HG03378 (cell line): Measurements from ENCODE around the gene MIB2.
"Not testable (repeated sequence)": the region's sequence is repeated elsewhere in the genome, so short reads cannot be mapped to it uniquely, and the experiment has no call there.

Experiments
- ATAC-seq: cut with Tn5 transposase; IDR thresholded peaks from one replicate; pipeline ENCODE4 v1.9.1; 2021; ENCODE audit warnings: mild to moderate bottlenecking, moderate library complexity; ENCODE audit not compliant: unreplicated experiment

The MIB2 gene

GRCh38 chr1:1626207-1627141 lies 11.2 kb downstream of the MIB2 start:
- no peak for ATAC-seq

DNA sequence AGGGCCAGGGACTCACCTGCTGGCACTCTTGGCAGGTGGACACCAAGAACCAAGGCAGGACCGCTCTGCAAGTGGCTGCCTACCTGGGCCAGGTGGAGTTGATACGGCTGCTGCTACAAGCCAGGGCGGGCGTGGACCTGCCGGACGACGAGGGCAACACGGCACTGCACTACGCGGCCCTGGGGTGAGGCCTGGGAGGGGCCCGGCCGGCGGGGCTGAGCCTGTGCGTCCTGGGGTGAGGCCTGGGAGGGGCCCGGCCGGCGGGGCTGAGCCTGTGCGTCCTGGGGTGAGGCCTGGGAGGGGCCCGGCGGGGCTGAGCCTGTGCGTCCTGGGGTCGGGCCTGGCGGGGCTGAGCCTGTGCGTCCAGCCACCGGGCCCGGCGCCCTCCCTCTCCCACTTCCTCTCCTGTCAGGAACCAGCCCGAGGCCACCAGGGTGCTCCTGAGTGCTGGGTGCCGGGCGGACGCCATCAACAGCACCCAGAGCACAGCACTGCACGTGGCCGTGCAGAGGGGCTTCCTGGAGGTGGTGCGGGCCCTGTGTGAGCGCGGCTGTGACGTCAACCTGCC lies 12.0 kb downstream of the MIB2 start:
- ATAC-seq = no peak

- ATAC-seq = no peak
Observed at GRCh38 chr1:1627829-1628753, 12.8 kb downstream of the MIB2 start.

- no peak for ATAC-seq
Observed at GRCh38 chr1:1628754-1629429, 13.6 kb downstream of the MIB2 start.

DNA sequence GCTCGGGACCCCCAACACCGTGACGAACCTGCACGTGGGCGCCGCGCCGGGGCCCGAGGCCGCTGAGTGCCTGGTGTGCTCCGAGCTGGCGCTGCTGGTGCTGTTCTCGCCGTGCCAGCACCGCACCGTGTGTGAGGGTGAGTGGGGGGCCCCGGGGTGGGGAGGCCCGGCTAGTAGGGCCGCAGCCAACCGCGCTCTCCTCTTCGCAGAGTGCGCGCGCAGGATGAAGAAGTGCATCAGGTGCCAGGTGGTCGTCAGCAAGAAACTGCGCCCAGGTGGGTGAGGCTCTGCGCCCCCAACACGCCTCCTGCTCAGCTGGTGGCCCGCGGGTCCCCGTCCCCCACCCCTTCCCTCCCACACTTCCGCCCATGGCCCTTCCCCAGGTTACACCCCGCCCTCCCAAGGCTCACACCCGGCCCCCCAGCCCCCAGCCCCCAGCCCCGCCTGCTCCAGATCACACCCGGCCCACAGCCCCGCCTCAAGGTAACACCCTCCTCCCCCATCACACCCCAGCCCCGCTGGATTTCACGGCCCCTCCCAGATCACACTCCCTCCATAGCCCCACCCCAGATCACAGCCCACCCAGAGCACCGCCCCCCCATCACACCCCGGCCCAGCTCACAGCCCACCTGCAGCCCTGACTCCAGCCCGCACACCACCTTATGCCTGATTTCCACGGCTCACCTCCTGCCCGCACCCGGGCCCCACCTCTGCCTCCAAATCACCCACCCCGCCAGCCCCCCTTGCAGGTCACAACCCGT lies 14.3 kb downstream of the MIB2 start:
- no peak for ATAC-seq

DNA sequence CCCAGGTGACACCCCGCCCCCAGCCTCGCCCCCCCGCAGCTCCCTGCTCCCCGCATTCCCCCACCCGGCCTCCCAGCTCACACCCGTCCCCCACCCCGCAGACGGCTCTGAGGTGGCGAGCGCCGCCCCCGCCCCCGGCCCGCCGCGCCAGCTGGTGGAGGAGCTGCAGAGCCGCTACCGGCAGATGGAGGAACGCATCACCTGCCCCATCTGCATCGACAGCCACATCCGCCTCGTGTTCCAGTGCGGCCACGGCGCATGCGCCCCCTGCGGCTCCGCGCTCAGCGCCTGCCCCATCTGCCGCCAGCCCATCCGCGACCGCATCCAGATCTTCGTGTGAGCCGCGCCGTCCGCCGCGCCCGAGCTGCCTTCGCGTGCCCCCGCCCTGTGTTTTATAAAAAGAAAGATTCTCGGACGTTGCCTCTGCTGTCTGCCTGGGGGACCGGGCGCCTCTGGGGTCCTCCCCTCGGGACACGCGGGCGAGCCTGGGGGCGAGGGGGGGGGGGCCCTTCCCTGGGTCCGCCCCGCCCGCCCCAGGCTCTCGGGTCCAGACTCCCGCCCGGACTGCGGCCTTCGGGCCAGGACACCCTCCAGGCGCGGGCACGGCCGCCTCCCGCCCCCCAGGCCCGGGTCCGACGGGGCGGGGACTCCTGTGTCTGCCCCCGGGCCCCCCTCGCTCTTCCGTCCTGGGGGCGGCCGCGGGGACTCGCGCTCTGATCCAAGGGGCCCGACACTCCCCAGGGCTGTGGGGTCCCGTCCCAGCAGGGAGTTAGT lies 15.1 kb downstream of the MIB2 start:
- peak; percentile 53 for ATAC-seq

DNA sequence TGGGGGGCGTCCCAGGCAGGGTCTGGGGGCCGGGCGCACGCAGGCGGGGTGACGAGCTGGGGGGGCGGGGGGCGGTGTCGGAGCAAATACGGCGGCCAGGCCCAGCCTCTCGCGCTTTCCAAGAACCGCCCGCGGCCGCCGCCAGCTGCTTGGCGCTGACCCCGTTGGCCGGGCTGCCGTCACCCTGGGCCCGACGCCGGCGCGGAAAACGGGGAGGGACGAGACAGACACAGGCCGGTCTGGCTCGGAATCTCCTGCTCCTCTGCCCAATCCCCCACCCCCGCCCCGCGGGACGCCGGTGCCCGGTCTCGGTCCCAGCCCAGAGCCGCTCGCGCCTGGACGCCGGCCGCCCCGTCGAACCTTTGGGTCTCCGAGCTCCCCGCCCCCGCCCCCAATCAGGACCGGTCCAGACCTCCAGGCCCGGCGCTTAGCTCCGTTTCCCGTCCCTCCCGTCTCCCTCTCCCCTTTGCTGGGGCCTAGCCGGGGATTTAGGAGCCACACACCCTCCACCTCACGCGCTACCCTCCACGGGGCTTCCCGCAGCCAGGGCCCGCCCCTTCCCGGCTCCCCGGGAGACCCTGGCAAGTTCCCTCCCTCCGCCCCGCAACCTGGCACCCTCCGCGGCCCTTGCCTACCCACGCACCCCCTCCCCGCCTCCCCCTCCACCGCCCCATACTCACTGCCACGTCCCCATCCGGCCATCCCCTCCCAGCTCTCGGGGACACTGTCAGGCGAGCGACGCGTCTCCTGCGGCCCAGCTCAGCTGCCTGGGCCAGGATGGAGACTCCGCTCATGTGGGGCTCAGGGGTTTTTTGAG lies 15.9 kb downstream of the MIB2 start:
- no peak for ATAC-seq

DNA sequence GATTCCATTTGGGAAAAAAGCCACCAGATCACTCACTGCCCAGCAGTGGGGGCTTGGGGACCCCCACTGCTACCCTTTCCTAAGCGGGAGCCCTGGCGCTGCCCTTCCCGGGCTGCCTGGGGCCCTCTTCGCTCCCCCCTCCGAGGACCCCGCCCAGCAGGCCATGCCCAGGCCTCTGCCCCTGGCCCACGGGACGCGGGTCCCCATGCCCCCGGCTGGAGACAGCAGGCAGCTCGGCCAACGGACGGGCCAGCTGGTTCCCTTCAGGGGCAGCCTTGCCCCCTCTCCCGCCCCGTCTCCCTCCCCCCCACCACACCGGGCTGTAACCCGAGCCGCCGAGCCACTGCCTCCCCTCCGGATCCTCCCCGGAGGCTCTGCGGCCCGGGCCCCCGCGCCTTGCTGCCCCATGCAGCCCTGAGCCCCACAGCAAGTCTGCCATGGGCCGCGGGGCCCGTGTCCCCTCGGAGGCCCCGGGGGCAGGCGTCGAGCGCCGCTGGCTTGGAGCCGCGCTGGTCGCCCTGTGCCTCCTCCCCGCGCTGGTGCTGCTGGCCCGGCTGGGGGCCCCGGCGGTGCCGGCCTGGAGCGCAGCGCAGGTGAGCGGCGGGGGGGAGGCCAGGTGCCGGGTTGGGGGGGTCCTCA lies 16.6 kb downstream of the MIB2 start, which contains the start of gene MMP23B:
MMP23B (plus strand) TSS at position 392 of the 639 bp plus-strand sequence; CDS start at position 438, 46 bp downstream.
- ATAC-seq = no peak

GRCh38 chr1:1633409-1633808 lies 18.1 kb downstream of the MIB2 start:
- not testable (repeated sequence) for ATAC-seq

GRCh38 chr1:1634613-1635012 lies 19.3 kb downstream of the MIB2 start:
- not testable (repeated sequence) for ATAC-seq

DNA sequence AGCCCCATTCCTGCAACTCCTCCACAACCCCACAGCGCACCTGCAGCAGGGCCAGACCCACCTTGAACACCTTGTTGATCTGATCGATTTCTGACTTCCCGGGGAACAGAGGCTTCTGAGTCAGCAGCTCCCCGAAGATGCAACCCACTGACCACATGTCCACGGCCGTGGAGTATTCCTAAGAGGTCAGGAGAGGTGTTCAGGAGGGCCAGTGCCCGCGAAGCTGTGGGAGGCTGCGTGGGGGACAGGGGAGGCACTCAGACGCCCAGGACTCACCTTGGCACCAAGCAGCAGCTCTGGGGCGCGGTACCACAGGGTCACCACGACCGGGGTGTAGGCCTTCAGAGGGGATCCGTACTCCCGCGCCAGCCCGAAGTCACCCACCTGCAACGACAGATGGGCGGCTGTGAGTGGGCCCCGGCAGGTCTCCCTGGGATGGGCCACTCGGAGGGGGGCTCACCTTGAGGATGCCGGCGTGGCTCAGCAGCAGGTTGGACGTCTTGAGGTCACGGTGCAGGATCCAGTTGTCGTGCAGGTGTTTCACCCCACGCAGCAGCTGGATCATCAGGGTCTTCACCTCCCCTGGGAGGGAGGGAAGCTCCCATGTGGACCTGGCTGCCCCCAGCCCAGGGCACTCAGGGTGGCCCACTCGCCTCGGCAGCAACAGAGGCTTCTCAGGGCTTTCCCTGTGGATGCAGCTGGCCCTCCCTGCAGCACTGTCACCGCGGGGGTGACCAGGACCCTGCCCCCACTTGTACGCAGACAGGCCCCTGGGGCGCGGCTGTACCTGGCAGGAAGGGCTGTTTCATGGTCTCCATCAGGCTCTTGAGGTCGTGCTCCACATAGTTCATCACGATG lies 21.6 kb downstream of the MIB2 start:
- ATAC-seq = not testable (repeated sequence)

GRCh38 chr1:1637479-1637875 lies 22.2 kb downstream of the MIB2 start:
- ATAC-seq = not testable (repeated sequence)

DNA sequence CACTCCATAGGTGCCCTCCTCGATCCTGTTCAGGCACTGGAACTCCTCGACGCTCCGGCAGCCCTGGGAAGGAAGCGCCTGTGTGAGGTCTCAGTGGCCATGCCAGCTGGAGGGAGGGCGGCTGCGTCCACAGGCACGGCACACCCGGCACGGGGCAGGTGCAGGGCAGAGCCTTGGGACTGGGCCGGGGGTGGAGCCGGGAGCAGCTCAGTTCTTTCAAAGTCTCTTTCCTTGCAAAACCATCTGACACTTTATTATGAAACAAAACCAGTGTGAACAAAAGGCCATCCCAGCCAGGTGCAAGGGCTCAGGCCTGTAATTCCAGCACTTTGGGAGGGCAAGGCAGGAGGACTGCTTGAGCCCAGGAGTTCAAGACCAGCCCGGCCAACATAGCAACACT lies 23.2 kb downstream of the MIB2 start:
- not testable (repeated sequence) for ATAC-seq

GRCh38 chr1:1639368-1639767 lies 24.1 kb downstream of the MIB2 start:
- ATAC-seq = not testable (repeated sequence)

- ATAC-seq = not testable (repeated sequence)
Observed at GRCh38 chr1:1640081-1640480, 24.8 kb downstream of the MIB2 start.

GRCh38 chr1:1640711-1641461 lies 25.6 kb downstream of the MIB2 start:
- ATAC-seq = not testable (repeated sequence)
